Thyroid gland (tissue), 4 donors: ENCODE results near the gene ABCC10. TPM values are rescaled to one million over a fixed set of nuclear protein-coding genes. Genes with fewer than 3 reads are reported as not detected.
"Not testable (repeated sequence)": the region's sequence is repeated elsewhere in the genome, so short reads cannot be mapped to it uniquely, and the experiment has no call there.

ENCODE experiments used
- DNase-seq, 2 donors: peaks; one replicate each; pipeline ENCODE4 v3.0.0-alpha.2; 2019
- H3K27ac ChIP-seq, 3 donors: fragments of 200-600 bp; sonication (generic); 1 replicate in 2 of 3; 2 replicates in 1 of 3; pipeline ENCODE4 v1.5.1; 2016 to 2019; ENCODE audit warnings: mild to moderate bottlenecking in 1 of 3, moderate library complexity in 1 of 3
- H3K27me3 ChIP-seq: fragments of 200-600 bp; sonication (generic); one replicate; pipeline ENCODE4 v1.5.1; 2019
- H3K36me3 ChIP-seq, 2 donors: fragments of 200-600 bp; sonication (generic); one replicate each; pipeline ENCODE4 v1.5.1; 2016 to 2019
- H3K4me1 ChIP-seq, 2 donors: fragments of 200-600 bp; sonication (generic); one replicate each; pipeline ENCODE4 v1.5.1; 2017 to 2019
- H3K4me3 ChIP-seq, 3 donors: fragments of 200-600 bp; sonication (generic); replicated peaks in 1 of 3; 1 replicate in 2 of 3; 2 replicates in 1 of 3; pipeline ENCODE4 v1.5.1; 2016; ENCODE audit warnings: mild to moderate bottlenecking in 1 of 3
- H3K9me3 ChIP-seq: fragments of 200-600 bp; sonication (generic); one replicate; pipeline ENCODE4 v1.5.1; 2017
- POLR2A ChIP-seq, 2 donors: fragments of 450-650 bp; IDR thresholded peaks; one replicate each; pipeline ENCODE4 v1.6.1; 2017; ENCODE audit warnings: antibody characterized with exemption in 2 of 2, mild to moderate bottlenecking in 2 of 2, moderate library complexity in 1 of 2
- WGBS, 2 donors: methylation state at CpG; one replicate each; pipeline ENCODE4 v1.1.5; 2017; 5-methylcytosine and 5-hydroxymethylcytosine counted together
- intact Hi-C: fragments of 100-400 bp; cut with DNase I; formaldehyde crosslinking; loops from one replicate; pipeline ENCODE4 v1.15.1; 2023
- total RNA-seq, 4 donors: library from RNA; depleted of rRNA; stranded (reverse); fragments of >200 nt; gene quantifications; one replicate each; pipeline ENCODE4 v1.2.3, GENCODE V29; 2016
- TF ChIP-seq, protein P1 (sequence below), 6 experiments: fragments of 200-600 bp in 3 of 6; fragments of 450-650 bp in 3 of 6; sonication (generic) in 3 of 6; IDR thresholded peaks; one replicate each; pipeline ENCODE4 v1.5.1; 2016 to 2019; ENCODE audit warnings: antibody characterized with exemption in 6 of 6, mild to moderate bottlenecking in 2 of 6, inconsistent platforms in 1 of 6, moderate library complexity in 1 of 6

ABCC10 gene
- total RNA-seq, 4 donors from 2014 or later: 10.5 to 24.3 (median 19.3) TPM

DNA sequence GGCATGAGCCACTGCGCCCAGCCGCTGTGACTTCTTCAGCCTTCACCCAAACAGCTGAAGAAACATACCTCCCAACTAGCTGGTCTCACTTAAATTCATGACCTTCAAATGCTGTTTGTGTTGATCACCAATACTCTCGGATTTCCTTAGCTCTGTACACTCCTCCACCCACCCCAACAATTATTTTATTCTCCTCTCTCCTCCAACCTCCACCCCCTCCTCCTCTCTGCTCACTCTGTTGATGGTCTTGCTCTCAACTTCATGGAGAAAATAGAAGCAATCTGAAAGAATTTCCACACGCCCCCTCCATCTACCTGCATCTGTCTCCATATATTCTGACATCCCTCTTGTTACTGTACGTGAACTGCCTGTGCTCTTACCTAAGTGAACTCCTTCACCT lies 34.6 kb downstream of the ABCC10 start:
- Histone ChIP-seq H3K27me3 (no peaks in the 10 kb centered on the region), H3K4me3 (no peak overlapping the region), H3K9me3 (no peaks in the 10 kb centered on the region), H3K27ac (no peak overlapping the region), H3K36me3 (no peaks in the 10 kb centered on the region), H3K4me1 (no peaks in the 10 kb centered on the region)
- 66 to 73% methylated on average over 5 of the region's 5 CpGs for WGBS, 2 donors
- intact Hi-C loops: no loop called here
- TF ChIP-seq, protein P1, sequence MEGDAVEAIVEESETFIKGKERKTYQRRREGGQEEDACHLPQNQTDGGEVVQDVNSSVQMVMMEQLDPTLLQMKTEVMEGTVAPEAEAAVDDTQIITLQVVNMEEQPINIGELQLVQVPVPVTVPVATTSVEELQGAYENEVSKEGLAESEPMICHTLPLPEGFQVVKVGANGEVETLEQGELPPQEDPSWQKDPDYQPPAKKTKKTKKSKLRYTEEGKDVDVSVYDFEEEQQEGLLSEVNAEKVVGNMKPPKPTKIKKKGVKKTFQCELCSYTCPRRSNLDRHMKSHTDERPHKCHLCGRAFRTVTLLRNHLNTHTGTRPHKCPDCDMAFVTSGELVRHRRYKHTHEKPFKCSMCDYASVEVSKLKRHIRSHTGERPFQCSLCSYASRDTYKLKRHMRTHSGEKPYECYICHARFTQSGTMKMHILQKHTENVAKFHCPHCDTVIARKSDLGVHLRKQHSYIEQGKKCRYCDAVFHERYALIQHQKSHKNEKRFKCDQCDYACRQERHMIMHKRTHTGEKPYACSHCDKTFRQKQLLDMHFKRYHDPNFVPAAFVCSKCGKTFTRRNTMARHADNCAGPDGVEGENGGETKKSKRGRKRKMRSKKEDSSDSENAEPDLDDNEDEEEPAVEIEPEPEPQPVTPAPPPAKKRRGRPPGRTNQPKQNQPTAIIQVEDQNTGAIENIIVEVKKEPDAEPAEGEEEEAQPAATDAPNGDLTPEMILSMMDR (IDR thresholded peaks at IDR 0.05): no peak
- no peak for TF ChIP-seq POLR2A (IDR thresholded peaks at IDR 0.05)
- DNase-seq: no peak

DNA sequence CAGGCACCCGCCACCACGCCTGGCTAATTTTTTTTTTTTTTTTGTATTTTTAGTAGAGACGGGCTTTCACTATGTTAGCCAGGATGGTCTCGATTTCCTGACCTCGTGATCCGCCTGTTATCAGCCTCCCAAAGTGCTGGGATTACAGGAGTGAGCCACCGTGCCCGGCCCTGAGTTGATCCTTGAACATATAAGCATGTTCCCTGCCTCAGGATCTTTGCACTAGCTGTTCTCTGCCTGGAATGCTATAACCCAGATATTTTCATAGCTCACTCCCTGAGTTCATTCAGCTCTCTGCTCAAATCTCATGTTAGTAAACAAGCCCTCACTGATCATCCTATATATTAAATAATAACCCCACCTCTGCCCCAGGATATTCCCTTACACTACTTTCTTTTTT lies 37.0 kb downstream of the ABCC10 start:
- no peak for TF ChIP-seq POLR2A (IDR thresholded peaks at IDR 0.05)
- TF ChIP-seq, protein P1 (IDR thresholded peaks at IDR 0.05): no peak
- H3K9me3 ChIP-seq: no peaks in the 10 kb centered on the region
- H3K36me3 ChIP-seq: no peaks in the 10 kb centered on the region
- H3K27me3 ChIP-seq: no peaks in the 10 kb centered on the region
- intact Hi-C loops: no loop called here
- no peak overlapping the region for H3K4me3 ChIP-seq
- no peak overlapping the region for H3K27ac ChIP-seq
- no peak for DNase-seq
- H3K4me1 ChIP-seq: no peaks in the 10 kb centered on the region
- 80 to 85% methylated on average over 8 of the region's 8 CpGs for WGBS, 2 donors

DNA sequence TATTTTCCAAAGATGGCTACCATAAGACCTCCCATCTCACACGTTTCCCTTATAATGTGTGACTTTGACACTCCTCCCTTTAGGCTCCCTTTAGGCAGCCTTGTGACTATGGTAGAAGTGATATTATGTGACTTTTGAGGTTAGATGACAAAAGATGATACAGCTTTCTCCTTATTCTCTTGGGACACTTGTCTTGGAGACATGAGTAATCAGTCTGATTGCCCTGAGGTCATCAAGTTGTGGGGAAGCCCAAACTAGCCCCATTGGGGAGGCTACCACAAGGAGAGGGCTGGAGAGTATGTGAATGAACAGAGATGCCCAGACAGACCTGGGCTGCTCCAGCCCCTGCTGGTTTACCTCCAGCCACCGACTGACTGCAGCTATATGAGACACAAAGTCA lies 38.6 kb downstream of the ABCC10 start:
- no peaks in the 10 kb centered on the region for H3K36me3 ChIP-seq
- no peak overlapping the region for H3K4me3 ChIP-seq

DNA sequence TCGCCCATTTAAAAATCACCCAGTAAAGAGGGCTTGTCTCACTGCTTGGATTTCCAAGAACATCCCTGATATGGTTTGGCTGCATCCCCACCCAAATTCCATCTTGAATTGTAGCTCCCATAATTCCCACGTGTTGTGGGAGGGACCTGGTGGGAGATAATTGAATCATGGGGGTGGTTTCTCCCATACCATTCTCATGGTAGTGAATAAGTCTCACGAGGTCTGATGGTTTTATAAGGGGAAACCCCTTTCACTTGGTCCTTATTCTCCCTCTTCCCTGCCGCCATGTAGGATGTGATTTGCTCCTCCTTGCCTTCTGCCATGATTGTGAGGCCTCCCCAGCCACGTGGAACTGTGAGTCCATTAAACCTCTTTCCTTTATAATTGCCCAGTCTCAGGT lies 39.9 kb downstream of the ABCC10 start:
- H3K9me3 ChIP-seq, H3K4me1 ChIP-seq, DNase-seq, H3K4me3 ChIP-seq, H3K27ac ChIP-seq, intact Hi-C loops, H3K27me3 ChIP-seq, H3K36me3 ChIP-seq: not testable (repeated sequence)
- WGBS, 2 donors: 61 to 68% methylated on average over 5 of the region's 5 CpGs

More for the DNA sequence above, 38.6 kb downstream of the ABCC10 start:
- H3K27me3 ChIP-seq: no peaks in the 10 kb centered on the region
- WGBS, 2 donors: 55 to 71% methylated on average over 2 of the region's 2 CpGs
- H3K9me3 ChIP-seq: no peaks in the 10 kb centered on the region
- intact Hi-C loops: no loop called here
- TF ChIP-seq, protein P1 (IDR thresholded peaks at IDR 0.05): no peak
- no peak for TF ChIP-seq POLR2A (IDR thresholded peaks at IDR 0.05)
- H3K4me1 ChIP-seq: no peaks in the 10 kb centered on the region
- H3K27ac ChIP-seq: no peak overlapping the region
- no peak for DNase-seq

DNA sequence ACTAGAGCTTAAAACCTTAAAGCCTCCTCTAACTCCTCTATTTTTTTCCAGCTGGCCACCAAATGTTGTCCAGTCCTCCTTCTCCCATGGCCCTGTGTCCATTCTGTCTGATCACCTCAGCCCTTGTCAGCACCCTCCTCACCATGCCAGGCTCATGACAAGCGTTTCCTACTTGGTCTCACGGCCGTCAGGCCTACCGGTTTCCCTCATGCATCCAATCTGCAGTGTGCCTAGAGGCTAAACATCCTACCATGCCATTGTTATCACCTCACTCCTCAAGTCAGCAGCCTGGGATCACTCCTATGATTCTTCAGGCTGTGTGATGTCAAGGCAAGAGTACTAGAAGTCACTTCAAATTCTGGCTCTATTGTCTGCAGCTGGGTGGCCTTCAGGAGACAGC lies 40.4 kb downstream of the ABCC10 start:
- WGBS, 2 donors: 73 to 76% methylated on average over 4 of the region's 4 CpGs
- Histone ChIP-seq H3K9me3 (no peaks in the 10 kb centered on the region), H3K27me3 (no peaks in the 10 kb centered on the region), H3K4me1 (no peaks in the 10 kb centered on the region), H3K27ac (no peak overlapping the region), H3K36me3 (no peaks in the 10 kb centered on the region), H3K4me3 (no peak overlapping the region)
- TF ChIP-seq, protein P1 (IDR thresholded peaks at IDR 0.05): no peak
- TF ChIP-seq POLR2A (IDR thresholded peaks at IDR 0.05): no peak
- DNase-seq: no peak
- intact Hi-C loops: no loop called here

DNA sequence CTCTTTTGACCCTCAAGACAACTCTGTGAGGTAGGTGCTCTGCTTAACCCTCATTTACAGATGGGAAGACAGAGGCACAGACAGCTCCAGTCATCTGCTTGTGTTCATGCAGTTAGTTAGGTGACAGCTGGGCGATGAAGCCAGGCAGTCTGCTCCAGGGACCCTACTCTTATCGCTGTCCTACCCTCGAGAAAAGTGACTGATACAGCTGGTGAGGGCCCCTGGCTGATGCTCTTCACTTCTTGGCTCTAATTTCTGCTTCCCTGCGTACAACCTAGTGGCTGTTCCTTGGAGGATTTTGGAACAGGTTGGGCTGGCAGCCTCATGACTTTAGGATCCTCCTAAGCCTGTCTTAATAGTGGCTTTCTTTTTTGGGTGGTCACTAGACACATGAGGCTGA lies 40.9 kb downstream of the ABCC10 start:
- intact Hi-C loops: no loop called here
- 67 to 73% methylated on average over 3 to 4 of the region's 4 CpGs for WGBS, 2 donors
- no peaks in the 10 kb centered on the region for H3K27me3 ChIP-seq
- no peak overlapping the region for H3K4me3 ChIP-seq
- no peak overlapping the region for H3K27ac ChIP-seq
- no peak for TF ChIP-seq POLR2A (IDR thresholded peaks at IDR 0.05)
- TF ChIP-seq, protein P1 (IDR thresholded peaks at IDR 0.05): no peak
- no peak for DNase-seq
- no peaks in the 10 kb centered on the region for H3K4me1 ChIP-seq
- H3K36me3 ChIP-seq: no peaks in the 10 kb centered on the region
- H3K9me3 ChIP-seq: no peaks in the 10 kb centered on the region
